NOMO-1 (cell line): ENCODE results near the gene CCNYL1.

Experiments used
- DNase-seq, 2 experiments: peaks; one replicate each; lab custom pipeline; 2025; ENCODE audit not compliant: unreplicated experiment in 2 of 2; lab: John Stamatoyannopoulos, UW

Gene CCNYL1

DNA sequence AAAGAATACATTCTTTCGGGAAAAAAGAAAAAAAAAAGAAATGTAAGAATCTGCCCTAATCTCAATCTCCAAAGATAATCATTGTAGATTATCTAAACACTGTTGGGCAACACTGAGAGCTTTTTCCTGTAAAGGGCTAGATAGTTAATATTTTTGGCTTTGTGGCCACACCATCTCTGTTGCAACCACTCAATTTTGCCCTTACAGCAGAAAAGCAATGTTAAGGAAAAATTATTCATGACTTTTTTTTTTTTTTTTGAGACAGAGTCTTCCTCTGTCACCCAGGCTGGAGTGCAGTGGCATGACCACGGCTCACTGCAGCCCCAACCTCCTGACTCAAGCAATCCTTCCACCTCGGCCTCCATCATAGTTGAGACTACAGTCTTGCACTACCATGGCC, 75.6 kb downstream of the CCNYL1 start:
- peak; percentile 84 to 90 for DNase-seq

DNA sequence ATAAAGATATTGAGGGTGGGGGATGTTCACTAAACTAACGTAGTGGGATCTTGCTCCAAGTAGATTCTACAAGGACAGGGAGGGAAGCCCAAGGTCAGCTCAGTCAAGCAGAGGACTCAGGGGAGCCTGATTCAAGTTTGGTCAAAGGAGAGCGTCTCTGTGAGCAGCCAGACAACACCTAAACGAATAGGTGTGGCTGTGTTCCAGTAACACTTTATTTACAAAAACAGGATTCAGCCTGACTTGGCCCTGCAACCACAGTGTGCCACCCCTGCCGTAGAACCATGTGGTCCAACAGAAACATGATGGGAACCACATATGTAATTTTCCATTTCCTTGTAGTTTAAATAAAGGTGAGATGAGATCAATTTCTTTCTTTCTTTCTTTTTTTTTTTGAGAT, 76.4 kb downstream of the CCNYL1 start:
- DNase-seq = no peak

- no peak for DNase-seq
Measured at GRCh38 chr2:207790898-207791297, 79.5 kb downstream of the CCNYL1 start.

GRCh38 chr2:207791579-207792243, 80.3 kb downstream of the CCNYL1 start:
- DNase-seq = peak in 1 of 2 experiments; percentile 53

DNA sequence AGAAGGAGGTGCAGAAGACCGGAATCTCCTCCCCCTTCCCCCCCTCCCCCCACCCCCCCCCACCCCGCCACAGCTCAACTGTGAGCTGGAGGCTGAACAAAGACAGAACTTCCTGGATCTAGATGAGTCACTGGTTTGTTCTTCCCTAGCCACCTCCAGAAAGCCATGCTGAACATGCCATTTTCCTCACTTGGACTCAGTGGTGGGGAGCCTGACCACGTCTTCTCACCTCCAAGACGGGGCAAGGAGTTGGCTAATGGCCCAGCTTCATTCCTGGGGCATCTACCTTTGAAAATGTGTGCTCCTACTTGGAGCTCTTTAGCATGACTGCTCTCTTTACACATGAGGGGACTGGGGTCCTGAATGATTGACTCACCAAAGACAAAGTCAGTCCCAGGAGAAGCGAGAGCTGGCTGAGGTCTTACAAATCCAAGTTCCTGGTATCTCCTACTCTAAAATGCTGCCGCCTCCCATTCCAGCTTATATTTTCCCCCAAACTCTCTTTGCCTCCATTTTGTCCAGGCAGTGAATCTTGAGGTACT, 80.9 kb downstream of the CCNYL1 start:
- peak; percentile 29 to 67 for DNase-seq

DNA sequence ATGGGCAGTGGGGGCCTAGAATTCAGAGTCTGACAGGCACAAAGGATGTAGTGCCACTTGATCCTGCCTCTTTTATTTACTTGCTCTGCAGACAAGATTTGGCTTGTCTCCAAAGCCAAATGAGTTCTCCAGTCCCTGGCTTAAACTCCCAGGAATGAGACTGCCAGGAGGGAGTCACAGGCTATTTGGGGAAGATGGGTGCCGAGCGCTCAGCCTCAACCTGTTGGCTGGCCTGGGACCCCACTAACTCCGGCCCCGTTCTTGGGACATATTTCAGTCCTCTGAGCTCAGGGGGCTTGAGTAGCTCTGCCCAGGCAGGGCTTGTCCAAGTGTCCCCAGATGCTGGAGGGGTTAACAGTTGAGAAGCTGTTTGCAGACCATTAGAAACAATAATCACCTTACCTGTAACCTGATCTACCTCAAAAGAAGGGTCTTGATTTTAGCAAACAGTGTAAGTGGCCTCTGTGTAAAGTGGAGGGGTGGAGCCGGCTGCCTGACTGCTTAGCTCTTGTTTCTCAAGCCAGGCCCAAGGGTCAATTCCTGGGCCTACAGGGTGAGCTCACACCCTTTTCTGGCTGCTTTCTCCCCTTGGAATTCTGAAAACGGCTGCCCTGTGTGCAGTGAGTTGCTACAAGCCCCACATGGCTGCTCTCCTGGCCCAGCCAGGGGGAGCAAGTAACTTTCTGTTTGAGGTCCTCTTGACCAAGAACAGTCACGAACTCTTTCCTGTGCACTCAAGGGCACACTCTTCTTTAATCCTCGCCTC, 85.3 kb downstream of the CCNYL1 start:
- no peak for DNase-seq

DNA sequence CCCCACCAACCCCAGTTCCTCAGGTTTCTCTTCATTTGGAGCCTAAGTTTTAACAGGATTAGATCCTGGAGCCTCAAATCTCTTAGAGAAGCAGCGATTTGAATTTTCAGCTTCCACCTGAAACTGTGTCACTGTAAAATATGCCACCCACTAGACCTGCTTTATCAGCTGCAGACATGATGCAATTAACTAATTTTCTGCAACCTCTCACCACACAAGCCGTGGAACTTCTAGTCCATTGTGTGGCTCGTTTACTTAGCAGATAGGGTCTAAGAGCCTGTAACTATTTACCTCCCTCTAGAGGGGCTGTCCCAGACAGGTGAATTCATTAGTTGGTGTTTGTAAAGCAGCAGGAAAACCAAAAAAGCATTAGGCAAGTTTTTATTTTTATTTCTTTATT, 89.8 kb downstream of the CCNYL1 start:
- peak in 1 of 2 experiments; percentile 35 for DNase-seq

DNA sequence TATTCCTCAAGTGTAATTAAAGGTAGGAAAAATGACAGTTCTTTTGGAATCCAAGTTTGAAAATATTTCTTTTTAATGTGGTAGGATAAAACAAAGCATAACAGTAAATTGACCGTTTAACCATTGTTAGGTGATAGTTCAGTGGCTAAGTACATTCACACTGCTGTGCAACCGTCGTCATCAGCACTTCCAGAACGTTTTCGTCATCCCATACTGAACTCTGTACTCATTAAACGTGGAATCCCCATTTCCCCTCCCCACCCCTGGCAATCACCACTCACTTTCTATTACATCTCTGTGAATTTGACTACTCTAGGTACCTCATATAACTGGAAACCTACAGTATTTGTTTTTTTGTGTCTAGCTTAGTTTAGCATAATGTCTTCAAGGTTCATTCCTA, 91.2 kb downstream of the CCNYL1 start:
- DNase-seq = no peak
